Colonic mucosa (tissue), 4 donors: ENCODE results near the gene GATM. TPM values are rescaled to one million over a fixed set of nuclear protein-coding genes. Genes with fewer than 3 reads are reported as not detected.
A peak's percentile ranks its signal among the peaks of the same experiment; 100 is the strongest.

Experiments used
- DNase-seq: peaks from one replicate; pipeline ENCODE4 v3.0.0-alpha.2; 2020
- H3K27ac ChIP-seq: fragments of 200-600 bp; one replicate; pipeline ENCODE4 v1.8.0; 2021
- H3K27me3 ChIP-seq: fragments of 200-600 bp; one replicate; pipeline ENCODE4 v1.8.0; 2021
- H3K36me3 ChIP-seq: fragments of 200-600 bp; one replicate; pipeline ENCODE4 v1.8.0; 2021
- H3K4me1 ChIP-seq: fragments of 200-600 bp; one replicate; pipeline ENCODE4 v1.8.0; 2021; ENCODE audit warnings: mild to moderate bottlenecking
- H3K4me3 ChIP-seq: fragments of 200-600 bp; one replicate; pipeline ENCODE4 v1.8.0; 2021
- H3K9ac ChIP-seq, 2 donors: one replicate each; pipeline ENCODE4 v1.7.0; 2013; ENCODE audit warnings: control low read depth in 2 of 2, low read depth in 2 of 2, low read length in 2 of 2
- H3K9me3 ChIP-seq: fragments of 200-600 bp; one replicate; pipeline ENCODE4 v1.8.0; 2021
- intact Hi-C: fragments of 100-400 bp; cut with DNase I; formaldehyde crosslinking; loops from one replicate; pipeline ENCODE4 v1.14.1; 2022
- total RNA-seq, 2 donors: library from RNA; stranded (reverse); fragmentation: NEBNext Ultra II Directional in 1 of 2; extraction: Animal tissue kit (Norgen Biotek cat#: 25700) in 1 of 2; gene quantifications; one replicate each; pipeline ENCODE4 v1.2.1, GENCODE V29; 2021
- TF ChIP-seq, protein P1 (sequence below): fragments of 200-600 bp; IDR thresholded peaks from one replicate; pipeline ENCODE4 v1.8.0; 2022; ENCODE audit warnings: antibody characterized with exemption, mild to moderate bottlenecking
- donor health status: healthy.
- donor health status: DM: no; HTN: no; CAD: no.
- donor health status: DM: no; HTN: no; CAD: no.

Gene GATM
- total RNA-seq, 2 donors from 2014 or later = 6.4 to 17.9 TPM

DNA sequence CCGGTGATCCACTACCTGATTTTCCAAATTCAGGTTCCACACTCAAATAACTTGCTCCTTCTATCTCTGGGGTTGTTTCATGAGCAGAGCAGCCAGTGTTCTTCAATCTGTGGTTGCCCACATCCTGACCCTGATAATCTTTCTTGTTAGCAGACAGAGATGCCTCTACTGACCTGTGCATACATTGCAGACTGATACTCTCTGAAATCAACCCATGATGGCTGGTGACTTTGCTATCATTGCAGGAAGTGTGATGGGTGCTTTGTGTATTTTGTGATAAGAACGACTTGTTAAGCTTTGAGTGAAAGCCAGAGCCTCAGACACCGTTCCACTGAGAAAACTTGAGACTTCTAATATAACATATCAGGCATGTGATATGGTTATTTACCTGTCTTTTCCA, 39.9 kb downstream of the GATM start:
- intact Hi-C loops = no loop called here
- Histone ChIP-seq H3K27ac (no peak overlapping the region), H3K9me3 (no peaks in the 10 kb centered on the region), H3K4me1 (no peaks in the 10 kb centered on the region), H3K4me3 (no peak overlapping the region), H3K9ac (no peak overlapping the region), H3K36me3 (no peaks in the 10 kb centered on the region), H3K27me3 (no peaks in the 10 kb centered on the region)
- DNase-seq = no peak
- TF ChIP-seq, protein P1, sequence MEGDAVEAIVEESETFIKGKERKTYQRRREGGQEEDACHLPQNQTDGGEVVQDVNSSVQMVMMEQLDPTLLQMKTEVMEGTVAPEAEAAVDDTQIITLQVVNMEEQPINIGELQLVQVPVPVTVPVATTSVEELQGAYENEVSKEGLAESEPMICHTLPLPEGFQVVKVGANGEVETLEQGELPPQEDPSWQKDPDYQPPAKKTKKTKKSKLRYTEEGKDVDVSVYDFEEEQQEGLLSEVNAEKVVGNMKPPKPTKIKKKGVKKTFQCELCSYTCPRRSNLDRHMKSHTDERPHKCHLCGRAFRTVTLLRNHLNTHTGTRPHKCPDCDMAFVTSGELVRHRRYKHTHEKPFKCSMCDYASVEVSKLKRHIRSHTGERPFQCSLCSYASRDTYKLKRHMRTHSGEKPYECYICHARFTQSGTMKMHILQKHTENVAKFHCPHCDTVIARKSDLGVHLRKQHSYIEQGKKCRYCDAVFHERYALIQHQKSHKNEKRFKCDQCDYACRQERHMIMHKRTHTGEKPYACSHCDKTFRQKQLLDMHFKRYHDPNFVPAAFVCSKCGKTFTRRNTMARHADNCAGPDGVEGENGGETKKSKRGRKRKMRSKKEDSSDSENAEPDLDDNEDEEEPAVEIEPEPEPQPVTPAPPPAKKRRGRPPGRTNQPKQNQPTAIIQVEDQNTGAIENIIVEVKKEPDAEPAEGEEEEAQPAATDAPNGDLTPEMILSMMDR = no peak

DNA sequence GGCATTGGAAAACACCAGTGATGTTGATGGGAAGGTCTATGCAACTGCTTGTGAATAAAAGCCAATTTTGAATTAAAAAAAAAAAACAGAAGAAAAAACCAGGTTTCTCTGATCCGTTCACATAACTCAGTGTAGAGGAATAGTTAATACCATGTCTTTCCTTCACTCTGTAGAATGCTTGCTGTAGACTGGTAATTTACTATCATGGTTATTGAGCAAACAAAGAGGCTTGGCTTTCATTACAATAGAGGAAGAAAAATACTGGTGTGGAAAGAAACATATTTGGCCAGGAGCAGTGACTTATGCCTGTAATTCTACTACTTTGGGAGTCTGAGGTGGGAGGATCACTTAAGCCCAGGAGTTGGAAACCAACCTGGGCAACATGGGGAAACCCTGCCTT, 41.1 kb downstream of the GATM start:
- H3K4me3 ChIP-seq = no peak overlapping the region
- H3K27me3 ChIP-seq = no peaks in the 10 kb centered on the region
- no peak for DNase-seq
- H3K9me3 ChIP-seq = no peaks in the 10 kb centered on the region
- no peaks in the 10 kb centered on the region for H3K4me1 ChIP-seq
- H3K27ac ChIP-seq = no peak overlapping the region
- H3K9ac ChIP-seq = no peak overlapping the region
- TF ChIP-seq, protein P1 = no peak
- no peaks in the 10 kb centered on the region for H3K36me3 ChIP-seq
- intact Hi-C loops = no loop called here

- no peak overlapping the region for H3K9ac ChIP-seq
- no peak overlapping the region for H3K4me3 ChIP-seq
- H3K36me3 ChIP-seq = no peaks in the 10 kb centered on the region
- peak; percentile 54 for DNase-seq
- no peaks in the 10 kb centered on the region for H3K27me3 ChIP-seq
- TF ChIP-seq, protein P1 = no peak
- no peaks in the 10 kb centered on the region for H3K4me1 ChIP-seq
- no peaks in the 10 kb centered on the region for H3K9me3 ChIP-seq
- intact Hi-C loops = no loop called here
- no peak overlapping the region for H3K27ac ChIP-seq
Measured at GRCh38 chr15:45333550-45333949, 44.8 kb downstream of the GATM start.

DNA sequence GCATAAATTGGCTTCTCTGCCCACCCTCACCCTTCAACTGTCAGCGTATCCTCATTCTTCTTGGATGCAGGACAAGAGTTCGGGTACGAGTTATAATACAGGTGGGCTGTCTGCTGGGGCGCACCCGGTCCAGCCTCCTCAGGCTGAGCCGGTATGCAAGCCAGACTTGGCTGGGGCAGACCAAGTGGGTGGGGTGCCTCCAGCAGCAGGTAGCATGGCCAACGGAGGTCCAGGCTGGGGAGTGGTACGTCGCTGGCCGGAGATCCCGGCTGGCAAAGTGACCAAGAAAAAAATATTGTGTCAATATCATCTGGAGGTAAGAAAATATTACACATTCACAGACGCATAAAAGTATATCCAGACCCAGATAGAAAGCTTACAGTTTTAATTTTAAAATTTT, 45.6 kb downstream of the GATM start:
- H3K4me1 ChIP-seq = no peaks in the 10 kb centered on the region
- DNase-seq = no peak
- H3K27ac ChIP-seq = no peak overlapping the region
- H3K36me3 ChIP-seq = no peaks in the 10 kb centered on the region
- no peaks in the 10 kb centered on the region for H3K27me3 ChIP-seq
- TF ChIP-seq, protein P1 = no peak
- no peak overlapping the region for H3K9ac ChIP-seq
- intact Hi-C loops = no loop called here
- no peaks in the 10 kb centered on the region for H3K9me3 ChIP-seq
- no peak overlapping the region for H3K4me3 ChIP-seq

- Histone ChIP-seq H3K27ac (no peak overlapping the region), H3K36me3 (no peaks in the 10 kb centered on the region), H3K4me1 (no peaks in the 10 kb centered on the region), H3K27me3 (no peaks in the 10 kb centered on the region), H3K9ac (no peak overlapping the region), H3K4me3 (no peak overlapping the region), H3K9me3 (no peaks in the 10 kb centered on the region)
- DNase-seq = no peak
- intact Hi-C loops = no loop called here
- TF ChIP-seq, protein P1 = no peak
Measured at GRCh38 chr15:45331972-45332371, 46.4 kb downstream of the GATM start.

DNA sequence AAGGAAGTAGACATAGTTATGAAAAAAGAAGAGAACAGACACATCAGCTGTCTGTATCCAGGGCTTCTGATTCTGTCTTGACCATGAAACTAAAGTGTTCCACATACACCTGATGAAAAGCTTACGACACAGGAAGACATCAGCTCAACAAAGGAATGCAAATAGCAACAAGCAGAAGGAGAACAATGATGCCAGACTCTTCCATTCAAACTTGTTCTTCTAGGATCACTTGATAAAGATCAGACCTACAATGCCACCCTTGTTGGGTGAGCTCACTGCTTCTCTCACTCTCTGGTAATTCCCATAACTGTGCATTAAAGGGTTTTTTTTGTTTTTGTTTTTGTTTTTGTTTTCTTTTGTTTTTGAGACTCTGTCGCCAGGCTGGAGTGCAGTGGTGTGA, 49.7 kb downstream of the GATM start:
- H3K27me3 ChIP-seq = no peaks in the 10 kb centered on the region
- no peak overlapping the region for H3K9ac ChIP-seq
- intact Hi-C loops = no loop called here
- no peak overlapping the region for H3K4me3 ChIP-seq
- H3K36me3 ChIP-seq = no peaks in the 10 kb centered on the region
- H3K9me3 ChIP-seq = no peaks in the 10 kb centered on the region
- no peak for DNase-seq
- no peak overlapping the region for H3K27ac ChIP-seq
- TF ChIP-seq, protein P1 = no peak
- H3K4me1 ChIP-seq = no peaks in the 10 kb centered on the region
